Skin epidermis (tissue), 12 donors: Measurements from ENCODE around the gene KLHL8.
"Not testable (repeated sequence)": the region's sequence is repeated elsewhere in the genome, so short reads cannot be mapped to it uniquely, and the experiment has no call there.

Experiments
- H3K27ac ChIP-seq, 21 experiments: fragments of 200-600 bp; sonication (generic) in 11 of 21; one replicate each; pipeline ENCODE4 v1.5.0; 2020; ENCODE audit warnings: mild to moderate bottlenecking in 3 of 21, inconsistent platforms in 2 of 21, moderate library complexity in 2 of 21
- H3K4me3 ChIP-seq, 7 experiments: fragments of 200-600 bp; sonication (generic) in 2 of 7; one replicate each; pipeline ENCODE4 v1.5.0; 2020; ENCODE audit warnings: inconsistent platforms in 2 of 7, mild to moderate bottlenecking in 2 of 7, moderate library complexity in 1 of 7

Gene KLHL8

DNA sequence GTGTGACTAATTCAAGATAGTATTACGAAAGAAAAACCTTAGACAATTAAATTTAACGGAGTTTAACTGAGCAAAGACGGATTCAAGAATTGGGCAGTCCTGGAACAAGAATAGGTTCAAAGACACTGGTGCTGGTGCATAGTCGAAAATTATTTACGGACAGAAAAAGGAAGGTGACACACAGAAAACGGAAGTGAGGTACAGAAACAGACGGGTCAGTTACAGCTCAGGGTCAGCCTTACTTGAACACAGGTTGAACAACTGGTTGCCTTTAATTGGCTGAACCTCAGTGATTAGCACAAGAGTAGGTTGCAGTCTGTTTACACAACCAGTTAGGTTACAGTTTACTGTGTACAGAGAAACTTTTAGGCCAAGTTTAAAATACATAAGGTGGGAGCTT lies 31.5 kb downstream of the KLHL8 start:
- Histone ChIP-seq H3K4me3 (no peak overlapping the region), H3K27ac (no peak overlapping the region)

DNA sequence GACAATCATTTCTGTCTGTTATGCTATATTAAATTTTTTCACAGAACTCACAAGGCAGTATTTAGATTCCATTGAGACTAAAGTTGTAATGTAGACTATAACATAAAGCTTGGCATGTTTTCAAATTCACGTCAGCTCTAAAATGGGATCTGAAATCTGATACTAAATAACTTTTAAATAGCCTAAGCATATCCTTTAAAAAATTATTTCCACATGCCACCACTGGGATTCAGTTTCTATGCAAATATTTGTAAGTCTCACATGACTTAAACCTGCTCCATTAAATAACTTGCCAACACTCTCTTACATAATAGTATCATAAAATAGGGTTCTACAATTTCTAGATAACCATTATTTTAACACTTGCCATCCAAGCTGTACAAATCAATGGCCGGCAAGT lies 32.4 kb downstream of the KLHL8 start:
- H3K4me3 ChIP-seq = no peak overlapping the region
- H3K27ac ChIP-seq = no peak overlapping the region

DNA sequence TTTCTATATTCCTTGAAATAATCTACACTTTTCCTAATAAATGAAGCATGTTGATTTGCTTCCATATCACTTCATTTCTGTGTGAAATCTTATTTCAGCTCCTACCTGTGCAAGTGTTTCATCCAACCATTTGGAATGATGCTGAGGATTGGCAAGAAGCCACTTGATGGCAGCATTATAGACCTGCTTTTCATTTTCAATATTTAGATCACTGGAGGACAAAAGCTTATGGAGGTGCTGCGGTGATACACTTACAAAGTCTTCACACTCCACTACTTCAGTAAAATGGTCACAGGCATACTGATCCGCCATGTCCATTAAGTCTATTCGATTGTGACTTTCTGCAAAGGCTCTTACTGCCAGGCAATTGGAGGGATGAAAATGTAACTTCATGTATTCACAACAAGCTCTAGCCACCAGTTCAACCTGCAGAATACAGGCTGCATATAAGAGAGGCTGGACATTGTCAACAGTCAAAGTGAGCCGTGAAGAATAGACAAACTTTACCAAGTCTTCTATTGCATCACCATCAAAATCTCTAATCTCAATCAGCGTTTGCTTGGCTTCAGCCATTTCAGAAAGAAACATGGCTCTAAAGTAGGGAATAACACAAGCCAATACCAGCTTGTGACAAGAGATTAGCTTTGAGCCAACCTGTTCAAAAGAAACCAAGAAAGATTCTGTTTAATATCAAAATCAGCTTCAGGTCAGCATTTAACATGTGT lies 35.1 kb downstream of the KLHL8 start:
- Histone ChIP-seq H3K4me3 (no peak overlapping the region), H3K27ac (no peak overlapping the region)

DNA sequence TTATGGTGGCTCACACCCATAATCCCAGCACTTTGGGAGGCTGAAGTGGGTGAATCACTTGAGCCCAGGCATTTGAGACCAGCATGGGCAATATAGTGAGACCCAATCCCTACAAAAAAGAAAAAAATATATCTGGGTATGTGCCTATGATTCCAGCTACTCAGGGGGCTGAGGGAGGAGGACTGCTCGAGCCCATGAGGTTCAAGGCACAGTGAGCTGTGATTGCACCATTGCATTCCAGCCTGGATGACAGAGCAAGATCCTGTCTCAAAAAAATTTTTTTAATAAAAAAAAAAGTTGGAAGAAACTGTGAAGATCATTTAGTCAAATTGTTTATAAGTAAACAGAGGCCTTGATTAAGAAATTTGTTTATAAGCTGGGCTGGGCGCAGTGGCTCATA lies 39.7 kb downstream of the KLHL8 start:
- no peak overlapping the region for H3K4me3 ChIP-seq
- no peak overlapping the region for H3K27ac ChIP-seq

DNA sequence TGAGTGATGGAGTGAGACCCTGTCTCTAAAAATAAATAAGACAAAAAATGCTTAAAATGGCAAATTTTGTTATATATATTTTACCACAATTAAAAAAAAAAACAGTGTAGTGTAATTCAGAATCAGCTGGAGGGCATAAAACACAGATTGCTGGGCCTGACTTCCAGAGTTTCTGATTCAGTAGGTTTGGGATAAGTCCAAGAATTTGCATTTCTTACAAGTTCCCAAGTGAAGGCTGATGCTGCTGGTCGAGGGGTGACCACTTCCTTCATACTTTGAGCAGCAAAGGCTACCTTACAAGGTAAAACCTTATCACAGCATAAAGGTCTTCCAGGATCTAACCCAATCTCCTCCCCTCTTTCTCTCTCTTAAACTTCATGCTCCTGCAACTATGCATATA lies 40.7 kb downstream of the KLHL8 start:
- no peak overlapping the region for H3K4me3 ChIP-seq
- H3K27ac ChIP-seq = no peak overlapping the region

DNA sequence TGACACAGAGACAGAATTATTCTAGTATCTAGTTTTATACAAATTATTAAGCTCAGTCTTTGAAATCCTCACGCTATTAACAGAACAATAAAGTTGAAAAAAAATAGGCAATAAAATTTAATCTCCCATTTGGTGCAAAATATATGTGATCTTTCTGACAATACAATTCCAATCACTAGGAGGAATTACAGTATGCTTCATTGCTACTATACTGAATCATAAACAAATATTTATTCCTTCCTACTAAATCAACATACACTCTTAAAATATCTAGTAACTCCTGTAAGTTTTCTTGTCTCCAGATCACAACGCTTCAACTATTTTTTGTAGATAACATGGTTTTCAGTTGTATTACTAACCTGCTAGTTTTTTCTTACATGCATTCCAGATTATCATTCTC lies 45.7 kb downstream of the KLHL8 start:
- Histone ChIP-seq H3K4me3 (no peak overlapping the region), H3K27ac (no peak overlapping the region)

DNA sequence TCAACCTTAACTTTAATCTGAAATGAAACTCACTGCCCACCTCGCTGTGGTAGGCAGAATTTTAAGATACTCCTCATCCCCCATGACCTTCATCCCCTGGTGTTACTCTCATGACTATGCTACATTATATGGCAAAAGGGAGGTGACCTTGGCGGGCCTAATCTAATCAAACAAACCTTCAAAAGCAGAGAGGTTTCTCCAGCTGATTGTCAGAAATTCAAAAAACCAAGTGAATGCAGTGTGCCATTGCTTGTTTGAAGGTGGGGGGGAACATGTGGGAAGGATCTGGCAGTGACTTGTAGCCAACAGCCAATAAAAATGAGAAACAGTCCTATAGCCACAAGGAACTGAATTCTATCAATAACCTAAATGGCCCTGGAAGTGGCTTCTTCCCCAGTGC lies 48.5 kb downstream of the KLHL8 start:
- Histone ChIP-seq H3K27ac (no peak overlapping the region), H3K4me3 (no peak overlapping the region)

DNA sequence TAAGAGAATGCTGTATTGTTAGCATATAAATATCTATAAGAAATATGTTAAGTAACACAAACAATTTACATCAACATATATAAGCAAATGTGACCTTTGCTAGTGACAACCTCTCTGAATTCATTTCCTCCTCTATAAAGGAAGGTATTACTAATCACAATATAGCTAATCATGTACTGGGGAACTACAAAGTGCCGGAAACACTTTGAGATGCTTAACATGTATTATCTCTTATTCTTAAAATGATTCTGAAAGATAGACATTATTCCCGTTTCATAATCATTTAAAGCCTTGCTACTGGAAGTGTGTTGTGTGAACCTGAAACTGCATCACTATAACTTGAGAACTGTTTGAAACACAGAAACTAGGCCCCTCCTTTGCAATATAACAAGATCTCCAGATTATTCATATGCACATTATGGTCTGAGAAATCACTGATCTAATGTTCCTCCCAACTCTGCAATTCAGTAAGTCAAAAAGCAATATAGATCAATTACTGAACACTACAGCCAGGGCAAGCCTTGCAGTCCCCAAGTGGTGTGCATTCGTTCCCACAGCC lies 54.0 kb downstream of the KLHL8 start:
- Histone ChIP-seq H3K4me3 (no peak overlapping the region), H3K27ac (no peak overlapping the region)

DNA sequence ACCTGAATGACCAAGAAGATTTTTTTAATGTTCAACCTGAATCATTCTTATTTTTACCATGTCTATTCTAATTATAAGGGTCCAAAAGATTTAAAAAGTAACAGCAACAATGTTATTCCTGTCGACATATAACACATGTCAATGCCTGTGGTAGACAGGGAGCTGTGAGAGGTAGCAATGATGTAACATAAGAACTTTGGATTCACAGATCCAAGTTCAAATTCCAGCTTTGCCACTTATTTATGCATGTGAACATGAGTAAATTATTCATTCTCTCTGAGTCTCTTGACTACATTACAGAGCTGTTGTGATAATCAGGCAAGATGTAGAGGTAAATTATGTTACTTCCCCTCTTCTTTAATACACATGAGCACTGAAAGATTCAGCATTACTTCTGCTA lies 54.5 kb downstream of the KLHL8 start:
- Histone ChIP-seq H3K4me3 (no peak overlapping the region), H3K27ac (no peak overlapping the region)

DNA sequence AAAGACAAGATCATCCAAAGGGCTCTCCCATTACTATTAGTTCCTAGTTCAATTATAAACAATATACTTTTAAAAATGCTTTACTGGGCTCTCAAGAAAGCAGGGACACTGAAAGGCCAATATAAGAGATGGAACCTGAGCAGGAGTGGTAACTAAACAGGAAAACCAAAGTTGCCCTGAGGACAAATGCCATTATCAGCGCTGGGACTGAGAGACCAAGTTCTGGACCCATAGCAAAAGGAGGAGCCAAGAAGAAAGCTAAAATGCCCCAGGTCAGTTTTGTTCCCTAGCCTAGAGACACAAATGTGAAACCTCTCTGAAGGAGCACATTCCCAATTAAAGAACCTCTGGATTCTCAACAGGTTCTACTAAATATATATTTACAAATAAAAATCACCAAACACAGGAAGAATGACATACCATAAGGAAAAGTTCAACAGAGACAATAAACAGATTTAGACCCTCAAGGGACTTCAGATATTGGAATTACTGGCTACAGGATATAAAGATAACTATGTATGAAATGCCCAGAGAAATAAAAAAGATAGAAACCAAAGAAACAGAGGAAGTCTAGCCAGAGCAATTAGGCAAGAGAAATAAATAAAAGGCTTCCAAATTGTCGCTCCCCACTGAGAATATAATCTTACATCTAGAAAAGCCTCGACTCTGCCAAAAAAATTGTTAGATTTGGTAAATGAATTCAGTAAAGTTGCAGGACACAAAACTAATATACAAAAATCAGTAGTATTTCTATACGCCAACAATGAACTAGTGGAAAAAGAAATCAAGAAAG lies 67.1 kb downstream of the KLHL8 start:
- Histone ChIP-seq H3K4me3 (no peak overlapping the region), H3K27ac (no peak overlapping the region)

DNA sequence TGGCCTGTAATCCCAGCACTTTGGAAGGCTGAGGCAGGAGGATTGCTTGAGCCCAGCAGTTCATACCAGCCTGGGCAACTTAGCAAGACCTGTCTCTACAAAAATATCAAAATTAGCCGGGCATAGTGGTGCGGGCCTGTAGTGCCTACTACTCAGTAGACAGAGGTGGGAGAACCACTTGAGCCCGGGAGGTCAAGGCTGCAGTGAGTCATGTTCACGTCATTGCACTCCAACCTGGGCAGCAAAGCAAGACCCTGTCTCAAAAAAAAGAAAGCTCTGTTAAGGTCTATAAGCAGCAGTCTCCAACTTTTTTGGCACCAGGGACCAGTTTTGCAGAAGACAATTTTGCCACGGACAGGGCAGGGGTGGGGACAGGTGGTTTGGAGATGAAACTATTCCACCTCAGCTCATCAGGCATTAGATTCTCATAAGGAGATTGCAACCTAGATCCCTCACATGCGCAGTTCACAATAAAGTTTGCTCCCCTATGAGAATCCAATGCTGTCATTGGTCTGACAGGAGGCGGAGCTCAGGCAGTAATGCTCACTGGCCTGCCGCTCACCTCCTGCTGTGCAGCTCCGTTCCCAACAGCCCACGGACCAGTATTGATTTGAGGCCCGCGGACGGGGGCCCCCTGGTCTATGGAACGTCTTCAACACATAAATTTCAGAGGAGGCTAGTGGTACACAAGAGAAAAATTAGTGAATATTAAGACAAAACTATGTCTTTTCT lies 67.9 kb downstream of the KLHL8 start:
- H3K27ac ChIP-seq = no peak overlapping the region
- no peak overlapping the region for H3K4me3 ChIP-seq

DNA sequence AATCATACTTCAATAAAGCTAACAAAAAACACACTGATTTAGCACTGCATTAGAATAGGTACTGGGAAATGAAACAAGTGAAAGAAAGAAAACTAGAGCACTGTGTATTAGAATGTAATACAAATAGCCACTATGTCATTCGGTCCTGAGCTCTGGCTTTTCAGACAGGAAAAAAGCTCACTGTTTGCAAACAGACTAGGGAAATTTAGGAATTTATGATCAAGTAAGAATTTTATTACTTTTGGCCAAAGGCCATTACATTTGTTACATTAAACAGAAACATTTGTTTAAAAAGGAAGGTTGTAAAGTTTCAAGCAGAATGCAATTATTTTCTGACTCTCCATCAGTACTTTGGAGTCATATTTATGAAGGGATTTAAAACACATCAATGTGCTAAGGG lies 68.7 kb downstream of the KLHL8 start:
- Histone ChIP-seq H3K27ac (no peak overlapping the region), H3K4me3 (no peak overlapping the region)

DNA sequence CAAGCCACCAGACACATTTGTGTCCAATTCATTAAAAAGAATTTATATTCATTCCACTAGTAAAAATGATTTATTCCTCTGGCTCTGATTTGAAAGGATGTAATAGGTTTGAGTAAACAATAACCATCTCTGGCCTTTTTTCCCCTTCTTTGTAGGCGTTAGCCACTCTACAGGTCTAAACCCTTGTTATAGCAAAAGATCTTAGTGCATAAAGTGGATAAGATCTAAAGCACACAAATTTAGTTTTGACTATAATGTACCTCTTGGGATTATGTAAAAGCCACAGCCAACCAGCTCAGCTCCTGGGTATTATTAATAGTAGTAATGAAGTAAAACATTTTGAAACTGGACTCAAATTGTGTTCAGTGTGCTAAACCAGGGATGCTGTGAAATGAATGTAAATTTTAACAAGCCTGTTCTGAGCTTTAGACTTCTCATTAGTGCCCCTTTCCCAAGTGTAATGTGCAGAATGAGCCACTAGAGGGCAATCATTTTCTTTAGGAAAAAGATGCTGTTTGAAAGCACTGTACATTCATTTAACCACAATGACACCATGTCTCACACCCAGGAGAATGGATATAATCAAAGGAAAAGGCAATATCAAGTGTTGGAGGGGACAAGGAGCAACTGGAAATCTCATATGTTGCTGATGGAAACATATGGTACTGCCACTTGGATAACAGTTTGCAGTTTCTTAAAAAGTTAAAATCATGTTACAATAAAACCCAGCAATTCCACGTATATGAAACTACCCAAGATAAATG lies 69.7 kb downstream of the KLHL8 start:
- Histone ChIP-seq H3K27ac (no peak overlapping the region), H3K4me3 (no peak overlapping the region)

DNA sequence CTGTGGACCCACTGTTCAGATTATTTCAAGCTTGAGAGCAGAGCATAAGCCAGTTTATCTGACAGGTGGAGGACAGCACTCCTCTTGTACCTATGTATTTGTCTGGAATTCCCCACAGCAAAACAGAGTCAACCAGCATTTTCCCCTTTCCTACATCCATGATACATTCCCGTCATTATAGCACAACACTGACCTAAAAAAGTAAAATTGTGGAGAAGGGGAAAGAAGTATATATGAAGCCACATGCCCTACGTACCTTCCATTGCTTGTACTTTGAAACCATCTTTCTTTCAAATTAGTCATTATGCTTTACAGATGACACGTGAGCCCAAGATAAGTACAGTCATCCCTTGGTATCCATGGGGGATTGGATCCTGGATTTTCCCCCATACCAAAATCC lies 73.3 kb downstream of the KLHL8 start:
- no peak overlapping the region for H3K27ac ChIP-seq

DNA sequence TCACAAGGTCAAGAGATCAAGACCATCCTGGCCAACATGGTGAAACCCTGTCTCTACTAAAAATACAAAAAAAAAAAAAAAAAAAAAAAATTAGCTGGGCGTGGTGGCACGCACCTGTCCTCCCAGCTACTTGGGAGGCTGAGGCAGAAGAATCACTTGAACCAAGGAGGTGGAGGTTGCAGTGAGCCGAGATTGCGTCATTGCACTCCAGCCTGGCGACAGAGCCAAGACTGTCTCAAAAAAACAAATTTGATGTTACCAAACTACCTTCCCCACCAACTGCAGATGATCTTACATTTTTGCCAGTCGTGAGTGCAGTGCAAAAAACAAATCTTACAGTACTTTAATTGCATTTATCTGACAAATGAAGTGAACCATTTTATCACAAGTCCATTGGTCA lies 74.5 kb downstream of the KLHL8 start:
- H3K27ac ChIP-seq, H3K4me3 ChIP-seq: not testable (repeated sequence)

More for the DNA sequence above, 73.3 kb downstream of the KLHL8 start:
- H3K4me3 ChIP-seq = no peak overlapping the region

DNA sequence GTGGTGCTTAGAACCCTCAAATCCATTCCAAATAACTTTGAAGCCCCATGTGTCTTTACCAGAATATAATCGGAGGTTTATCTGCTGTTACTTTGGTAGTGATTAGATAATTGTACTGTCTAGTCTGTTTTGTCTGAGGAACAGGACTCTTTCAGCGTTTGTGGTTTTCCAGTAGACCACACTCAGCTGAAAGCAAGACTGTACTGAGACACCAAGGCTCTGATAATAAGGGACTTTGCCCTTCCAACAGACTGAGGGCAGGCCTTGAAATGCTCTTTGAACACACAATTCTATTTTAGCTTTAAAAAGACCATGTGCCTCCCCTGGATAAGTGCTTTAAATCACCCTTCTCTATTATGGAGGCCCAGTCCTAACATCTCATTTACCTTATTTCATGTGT lies 76.1 kb downstream of the KLHL8 start:
- Histone ChIP-seq H3K4me3 (no peak overlapping the region), H3K27ac (no peak overlapping the region)

DNA sequence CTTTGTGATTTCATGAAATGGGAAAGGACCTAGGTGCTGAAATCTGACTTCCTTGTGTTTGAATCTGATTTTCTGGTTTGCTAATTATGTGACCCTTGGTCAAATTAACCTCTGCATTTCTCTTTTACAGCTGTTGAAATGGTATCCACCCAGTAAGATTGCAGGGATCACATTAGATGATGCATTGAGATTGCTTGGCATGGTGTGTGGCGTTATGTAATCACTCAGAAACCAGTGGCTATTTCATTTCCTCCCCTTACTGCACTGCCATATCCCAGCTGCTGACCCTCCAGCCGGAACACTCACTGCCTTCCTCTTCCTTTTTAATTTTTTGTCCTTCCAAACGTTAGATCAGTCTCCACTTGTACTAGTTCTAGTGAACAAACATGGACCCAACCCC lies 79.0 kb downstream of the KLHL8 start:
- no peak overlapping the region for H3K27ac ChIP-seq

DNA sequence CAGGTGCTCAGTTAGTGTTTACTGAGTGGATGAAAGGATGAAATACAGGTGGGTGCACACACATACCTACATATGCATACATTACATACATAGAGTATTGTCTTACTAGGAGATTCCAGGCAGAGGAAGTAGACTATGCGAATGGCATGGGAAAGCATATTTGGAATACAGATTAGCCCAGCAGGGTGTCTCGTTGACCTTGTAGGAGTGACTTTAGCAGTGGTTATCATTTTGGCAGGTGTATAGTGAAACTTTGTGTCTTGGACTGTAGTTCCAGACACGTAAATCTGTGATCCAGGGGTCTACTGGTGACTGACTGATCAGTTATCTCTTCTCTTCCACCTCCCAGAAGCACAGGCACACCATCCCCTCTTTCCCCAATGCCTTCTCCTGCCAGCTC lies 86.3 kb downstream of the KLHL8 start:
- no peak overlapping the region for H3K27ac ChIP-seq
- H3K4me3 ChIP-seq = no peak overlapping the region

More for the DNA sequence above, 79.0 kb downstream of the KLHL8 start:
- no peak overlapping the region for H3K4me3 ChIP-seq

DNA sequence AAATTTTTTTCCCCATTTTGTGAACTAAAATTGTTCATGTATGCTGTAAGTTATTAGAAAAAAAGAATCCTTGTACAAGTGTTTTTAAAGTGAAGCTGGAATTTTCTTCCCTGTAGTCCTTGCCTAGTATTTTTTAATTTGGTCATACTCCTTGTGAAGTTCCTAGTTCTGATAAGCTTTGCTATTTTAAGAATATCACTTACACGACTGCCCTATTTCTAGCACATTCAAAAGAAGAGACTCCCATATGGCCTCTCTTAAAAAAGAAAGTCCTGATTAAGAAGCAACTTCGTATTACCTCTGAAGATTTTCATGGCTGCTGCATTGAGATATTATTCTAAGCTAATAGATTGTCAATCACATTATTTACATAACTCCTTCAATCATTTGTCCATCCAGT lies 87.2 kb downstream of the KLHL8 start:
- Histone ChIP-seq H3K27ac (no peak overlapping the region), H3K4me3 (no peak overlapping the region)

DNA sequence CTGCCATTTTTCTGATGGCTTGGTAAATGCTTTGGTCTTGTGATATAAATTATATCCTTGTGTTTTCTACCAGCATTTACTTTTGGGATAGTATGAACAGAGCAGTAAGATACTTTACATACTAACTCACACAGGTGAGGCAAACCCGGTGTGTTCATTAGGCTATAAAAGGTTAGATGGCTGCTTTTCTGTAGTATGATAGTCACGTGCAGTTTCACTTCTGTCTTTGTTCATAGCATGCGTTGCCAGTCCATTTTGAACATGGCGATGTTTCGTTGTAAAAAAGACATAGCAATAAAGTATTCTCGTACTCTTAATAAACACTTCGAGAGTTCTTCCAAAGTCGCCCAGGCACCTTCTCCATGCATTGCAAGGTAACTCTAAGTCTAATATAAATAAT lies 88.4 kb downstream of the KLHL8 start:
- no peak overlapping the region for H3K27ac ChIP-seq
- no peak overlapping the region for H3K4me3 ChIP-seq
